Limb (tissue), 2 donors: ENCODE measurements around the gene CDKN2B-AS1.

Experiments used
- DNase-seq, 2 donors: peaks; one replicate each; pipeline ENCODE4 v3.0.0-alpha.2; 2016; ENCODE audit errors: extremely low spot score in 2 of 2

Gene CDKN2B-AS1

GRCh38 chr9:22148876-22149637, 154.5 kb downstream of the CDKN2B-AS1 start:
- DNase-seq: no peak

- DNase-seq: no peak
Measured at GRCh38 chr9:22154064-22154463, 159.5 kb downstream of the CDKN2B-AS1 start.

- DNase-seq: no peak
Measured at GRCh38 chr9:22156586-22156985, 162.0 kb downstream of the CDKN2B-AS1 start.

GRCh38 chr9:22157276-22157675, 162.7 kb downstream of the CDKN2B-AS1 start:
- no peak for DNase-seq

- no peak for DNase-seq
Measured at GRCh38 chr9:22157828-22158227, 163.2 kb downstream of the CDKN2B-AS1 start.

GRCh38 chr9:22158271-22158670, 163.7 kb downstream of the CDKN2B-AS1 start:
- no peak for DNase-seq

GRCh38 chr9:22158927-22159346, 164.3 kb downstream of the CDKN2B-AS1 start:
- DNase-seq: no peak

- no peak for DNase-seq
Measured at GRCh38 chr9:22159586-22159985, 165.0 kb downstream of the CDKN2B-AS1 start.

- DNase-seq: no peak
Measured at GRCh38 chr9:22160221-22160620, 165.6 kb downstream of the CDKN2B-AS1 start.

GRCh38 chr9:22165144-22165543, 170.6 kb downstream of the CDKN2B-AS1 start:
- DNase-seq: no peak

GRCh38 chr9:22169243-22169642, 174.7 kb downstream of the CDKN2B-AS1 start:
- DNase-seq: no peak

- DNase-seq: no peak
Measured at GRCh38 chr9:22169727-22170503, 175.3 kb downstream of the CDKN2B-AS1 start.
